ENCODE results near the gene ERVMER34-1. TPM values are rescaled to one million over a fixed set of nuclear protein-coding genes. Genes with fewer than 3 reads are reported as not detected.

The ERVMER34-1 gene
- total RNA-seq, 2 experiments from 2014 or later, result not detected

GRCh38 chr4:52715914-52716313 lies 35.3 kb downstream of the ERVMER34-1 start:
- Histone ChIP-seq H3K27ac (ENCODE audit: low read depth in 1 of 2, low read length in 2 of 2) (no peak overlapping the region), H3K36me3 (ENCODE audit: insufficient read depth, low read length) (peaks cover 36% of the 10 kb centered on the region), H3K9me3 (ENCODE audit: control insufficient read depth in 1 of 2, insufficient read depth in 1 of 2, low read length in 2 of 2) (no peaks in the 10 kb centered on the region), H3K4me3 (ENCODE audit: low read length) (no peak overlapping the region), H3K27me3 (ENCODE audit: control insufficient read depth in 1 of 2, insufficient read depth in 2 of 2, low read length in 2 of 2) (no peaks in the 10 kb centered on the region), H3K4me1 (ENCODE audit: insufficient read depth, low read length) (peaks cover 40% of the 10 kb centered on the region)
- POLR2A ChIA-PET, result no interaction called here
- Mint-ChIP-seq H3K27ac (peak overlapping the region; percentile 64), H3K4me3 (no peak overlapping the region), H3K9me3 (no peaks in the 10 kb centered on the region), H3K27me3 (no peaks in the 10 kb centered on the region), H3K36me3 (ENCODE audit: low read depth) (peaks cover 62% of the 10 kb centered on the region), H3K4me1 (ENCODE audit: low read depth) (peaks cover 47% of the 10 kb centered on the region)
- CTCF ChIA-PET, result no interaction called here
- DNase-seq (no peak), ATAC-seq (ENCODE audit: poor library complexity) (no peak)
- no peak for TF ChIP-seq CTCF (IDR thresholded peaks at IDR 0.05)
- intact Hi-C loops (cut with DNase I, micrococcal nuclease), result loop anchor here in 1 of 2 experiments (10.0 kb wide), 1 partner anchor 61 kb away; the partner anchor contains the start of gene USP46

GRCh38 chr4:52715255-52715897 lies 35.8 kb downstream of the ERVMER34-1 start:
- H3K4me1 Mint-ChIP-seq (ENCODE audit: low read depth), result peaks cover 47% of the 10 kb centered on the region
- H3K27me3 Mint-ChIP-seq, result no peaks in the 10 kb centered on the region
- H3K4me3 Mint-ChIP-seq, result peak overlapping the region; percentile 62
- H3K27ac Mint-ChIP-seq, result peak overlapping the region; percentile 64
- no peak for DNase-seq
- H3K9me3 Mint-ChIP-seq, result no peaks in the 10 kb centered on the region
- no peaks in the 10 kb centered on the region for H3K9me3 ChIP-seq (ENCODE audit: control insufficient read depth in 1 of 2, insufficient read depth in 1 of 2, low read length in 2 of 2)
- no peak overlapping the region for H3K27ac ChIP-seq (ENCODE audit: low read depth in 1 of 2, low read length in 2 of 2)
- ChIA-PET CTCF (no interaction called here), POLR2A (no interaction called here)
- no peak overlapping the region for H3K4me3 ChIP-seq (ENCODE audit: low read length)
- TF ChIP-seq CTCF (IDR thresholded peaks at IDR 0.05), result no peak
- peaks cover 62% of the 10 kb centered on the region for H3K36me3 Mint-ChIP-seq (ENCODE audit: low read depth)
- no peaks in the 10 kb centered on the region for H3K27me3 ChIP-seq (ENCODE audit: control insufficient read depth in 1 of 2, insufficient read depth in 2 of 2, low read length in 2 of 2)
- intact Hi-C loops (cut with DNase I, micrococcal nuclease), result loop anchor here in 1 of 2 experiments (10.0 kb wide), 1 partner anchor 61 kb away; the partner anchor contains the start of gene USP46
- no peak for ATAC-seq (ENCODE audit: poor library complexity)
- H3K36me3 ChIP-seq (ENCODE audit: insufficient read depth, low read length), result peaks cover 36% of the 10 kb centered on the region
- peaks cover 40% of the 10 kb centered on the region for H3K4me1 ChIP-seq (ENCODE audit: insufficient read depth, low read length)

GRCh38 chr4:52714597-52715254 lies 36.5 kb downstream of the ERVMER34-1 start:
- CTCF ChIA-PET, result no interaction called here
- H3K27me3 ChIP-seq (ENCODE audit: control insufficient read depth in 1 of 2, insufficient read depth in 2 of 2, low read length in 2 of 2), result no peaks in the 10 kb centered on the region
- DNase-seq (no peak), ATAC-seq (ENCODE audit: poor library complexity) (no peak)
- H3K27ac ChIP-seq (ENCODE audit: low read depth in 1 of 2, low read length in 2 of 2), result no peak overlapping the region
- Mint-ChIP-seq H3K36me3 (ENCODE audit: low read depth) (peaks cover 62% of the 10 kb centered on the region), H3K9me3 (no peaks in the 10 kb centered on the region), H3K4me1 (ENCODE audit: low read depth) (peaks cover 47% of the 10 kb centered on the region), H3K4me3 (peak overlapping the region; percentile 93), H3K27ac (peak overlapping the region; percentile 99), H3K27me3 (no peaks in the 10 kb centered on the region)
- POLR2A ChIA-PET, result no interaction called here
- no peaks in the 10 kb centered on the region for H3K9me3 ChIP-seq (ENCODE audit: control insufficient read depth in 1 of 2, insufficient read depth in 1 of 2, low read length in 2 of 2)
- peaks cover 36% of the 10 kb centered on the region for H3K36me3 ChIP-seq (ENCODE audit: insufficient read depth, low read length)
- intact Hi-C loops (cut with DNase I, micrococcal nuclease), result loop anchor here (5.0 to 10.0 kb wide), 3 partner anchors 60 to 653 kb away; partner anchors contain the start of genes RASL11B (in 1 of the 2), SCFD2 (in 1 of the 2) and USP46 (in 1 of the 2)
- H3K4me3 ChIP-seq (ENCODE audit: low read length), result no peak overlapping the region
- H3K4me1 ChIP-seq (ENCODE audit: insufficient read depth, low read length), result peaks cover 40% of the 10 kb centered on the region
- no peak for TF ChIP-seq CTCF (IDR thresholded peaks at IDR 0.05)

Data from CD4-positive, alpha-beta T cell (primary cell).